ENCODE data around the gene LRRK2. TPM values are rescaled to one million over a fixed set of nuclear protein-coding genes. Genes with fewer than 3 reads are reported as not detected.
"Not testable (repeated sequence)": the region's sequence is repeated elsewhere in the genome, so short reads cannot be mapped to it uniquely, and the experiment has no call there.

Gene LRRK2
- total and polyA plus RNA-seq, 4 donors = 7.0 to 42.0 (median 21.1) TPM

GRCh38 chr12:40207551-40207950 is 17.2 kb upstream of the LRRK2 start:
- ATAC-seq (ENCODE audit: low FRiP score) (no peak), DNase-seq (no peak)
- no peaks in the 10 kb centered on the region for H3K27me3 ChIP-seq (ENCODE audit: control insufficient read depth in 1 of 2, insufficient read depth in 2 of 2, low read length in 1 of 2)
- no peaks in the 10 kb centered on the region for H3K4me1 ChIP-seq (ENCODE audit: control insufficient read depth in 1 of 2, insufficient read depth in 2 of 2, low read length in 2 of 2)
- intact Hi-C loops (cut with DNase I) = no loop called here
- H3K4me3 ChIP-seq (ENCODE audit: low read length in 2 of 2) = no peak overlapping the region
- H3K27ac ChIP-seq (ENCODE audit: low read depth in 1 of 2, low read length in 2 of 2) = no peak overlapping the region
- no peaks in the 10 kb centered on the region for H3K36me3 ChIP-seq (ENCODE audit: control insufficient read depth in 1 of 2, insufficient read depth in 2 of 2, low read length in 1 of 2)
- H3K9me3 ChIP-seq (ENCODE audit: control insufficient read depth, low read length) = no peaks in the 10 kb centered on the region
- 93 to 100% methylated on average over 2 of the region's 2 CpGs for WGBS, 2 donors

GRCh38 chr12:40208707-40209446 is 15.9 kb upstream of the LRRK2 start:
- H3K27ac ChIP-seq (ENCODE audit: low read depth in 1 of 2, low read length in 2 of 2) = no peak overlapping the region
- intact Hi-C loops (cut with DNase I) = no loop called here

DNA sequence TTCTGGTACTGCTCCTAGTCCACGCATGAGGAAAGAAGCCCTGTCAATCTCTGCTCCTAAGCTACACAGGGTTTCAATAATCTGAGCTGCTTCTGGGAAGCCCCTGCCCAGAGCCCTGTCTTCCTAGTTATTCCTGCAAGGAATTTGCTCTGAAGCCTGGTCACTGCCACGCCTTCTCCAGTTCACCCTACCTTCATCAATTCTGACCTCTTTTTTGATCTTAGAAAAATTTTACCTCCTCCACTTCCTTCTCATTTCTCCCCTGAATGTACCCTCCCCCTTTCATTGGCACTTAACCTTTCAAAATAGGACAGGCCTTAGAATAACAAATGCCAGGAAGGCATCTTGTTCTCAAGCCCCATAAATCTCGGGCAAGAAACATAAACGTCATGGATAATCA is 14.9 kb upstream of the LRRK2 start:
- Histone ChIP-seq H3K4me3 (ENCODE audit: low read length in 2 of 2) (no peak overlapping the region), H3K27me3 (ENCODE audit: control insufficient read depth in 1 of 2, insufficient read depth in 2 of 2, low read length in 1 of 2) (no peaks in the 10 kb centered on the region), H3K9me3 (ENCODE audit: control insufficient read depth, low read length) (no peaks in the 10 kb centered on the region), H3K4me1 (ENCODE audit: control insufficient read depth in 1 of 2, insufficient read depth in 2 of 2, low read length in 2 of 2) (no peaks in the 10 kb centered on the region), H3K36me3 (ENCODE audit: control insufficient read depth in 1 of 2, insufficient read depth in 2 of 2, low read length in 1 of 2) (no peaks in the 10 kb centered on the region), H3K27ac (ENCODE audit: low read depth in 1 of 2, low read length in 2 of 2) (no peak overlapping the region)
- ATAC-seq (ENCODE audit: low FRiP score) (no peak), DNase-seq (no peak)
- intact Hi-C loops (cut with DNase I) = no loop called here
- 53 to 63% methylated on average over 4 of the region's 4 CpGs for WGBS, 2 donors

More at GRCh38 chr12:40208707-40209446, 15.9 kb upstream of the LRRK2 start:
- Histone ChIP-seq H3K27me3 (ENCODE audit: control insufficient read depth in 1 of 2, insufficient read depth in 2 of 2, low read length in 1 of 2) (no peaks in the 10 kb centered on the region), H3K4me3 (ENCODE audit: low read length in 2 of 2) (no peak overlapping the region), H3K4me1 (ENCODE audit: control insufficient read depth in 1 of 2, insufficient read depth in 2 of 2, low read length in 2 of 2) (no peaks in the 10 kb centered on the region), H3K36me3 (ENCODE audit: control insufficient read depth in 1 of 2, insufficient read depth in 2 of 2, low read length in 1 of 2) (no peaks in the 10 kb centered on the region), H3K9me3 (ENCODE audit: control insufficient read depth, low read length) (no peaks in the 10 kb centered on the region)
- no peak for ATAC-seq (ENCODE audit: low FRiP score)
- DNase-seq = peak in 1 of 2 donors; percentile 59
- 42 to 51% methylated on average over 4 of the region's 4 CpGs for WGBS, 2 donors

DNA sequence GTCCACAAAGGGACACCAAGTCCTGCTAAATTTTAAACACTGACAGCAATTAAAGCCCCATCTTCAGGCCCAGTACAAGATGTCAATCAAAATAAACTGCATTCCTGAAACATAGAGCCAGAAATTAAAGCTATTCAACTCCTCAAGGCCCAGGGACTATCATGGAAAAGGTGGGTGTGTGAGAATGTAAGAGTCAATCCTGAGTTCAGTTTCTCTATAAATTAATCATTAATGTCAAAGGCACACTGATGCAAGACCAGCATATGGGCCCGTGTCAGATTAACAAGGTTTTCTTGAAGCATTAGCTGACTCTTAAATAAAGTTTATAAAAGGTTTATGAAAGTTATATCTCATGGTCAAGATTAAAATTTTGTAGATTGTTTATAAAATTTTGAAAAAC is 13.6 kb upstream of the LRRK2 start:
- ATAC-seq (ENCODE audit: low FRiP score); intact Hi-C loops (cut with DNase I): not testable (repeated sequence)
- WGBS, 2 donors = 82 to 89% methylated on average over 1 of the region's 1 CpG

GRCh38 chr12:40212566-40212965 is 12.2 kb upstream of the LRRK2 start:
- intact Hi-C loops (cut with DNase I) = no loop called here
- Histone ChIP-seq H3K36me3 (ENCODE audit: control insufficient read depth in 1 of 2, insufficient read depth in 2 of 2, low read length in 1 of 2) (no peaks in the 10 kb centered on the region), H3K27me3 (ENCODE audit: control insufficient read depth in 1 of 2, insufficient read depth in 2 of 2, low read length in 1 of 2) (no peaks in the 10 kb centered on the region), H3K4me1 (ENCODE audit: control insufficient read depth in 1 of 2, insufficient read depth in 2 of 2, low read length in 2 of 2) (peaks cover 0 to 1% of the 10 kb centered on the region in 2 donors), H3K27ac (ENCODE audit: low read depth in 1 of 2, low read length in 2 of 2) (no peak overlapping the region), H3K9me3 (ENCODE audit: control insufficient read depth, low read length) (no peaks in the 10 kb centered on the region), H3K4me3 (ENCODE audit: low read length in 2 of 2) (no peak overlapping the region)
- WGBS, 2 donors = 78 to 88% methylated on average over 2 of the region's 2 CpGs
- ATAC-seq (ENCODE audit: low FRiP score) = no peak
- DNase-seq = no peak

More for the DNA sequence above, 13.6 kb upstream of the LRRK2 start:
- not testable (repeated sequence) for H3K27ac ChIP-seq (ENCODE audit: low read depth in 1 of 2, low read length in 2 of 2); H3K9me3 ChIP-seq (ENCODE audit: control insufficient read depth, low read length); H3K36me3 ChIP-seq (ENCODE audit: control insufficient read depth in 1 of 2, insufficient read depth in 2 of 2, low read length in 1 of 2); DNase-seq; H3K4me3 ChIP-seq (ENCODE audit: low read length in 2 of 2); H3K4me1 ChIP-seq (ENCODE audit: control insufficient read depth in 1 of 2, insufficient read depth in 2 of 2, low read length in 2 of 2); H3K27me3 ChIP-seq (ENCODE audit: control insufficient read depth in 1 of 2, insufficient read depth in 2 of 2, low read length in 1 of 2)

DNA sequence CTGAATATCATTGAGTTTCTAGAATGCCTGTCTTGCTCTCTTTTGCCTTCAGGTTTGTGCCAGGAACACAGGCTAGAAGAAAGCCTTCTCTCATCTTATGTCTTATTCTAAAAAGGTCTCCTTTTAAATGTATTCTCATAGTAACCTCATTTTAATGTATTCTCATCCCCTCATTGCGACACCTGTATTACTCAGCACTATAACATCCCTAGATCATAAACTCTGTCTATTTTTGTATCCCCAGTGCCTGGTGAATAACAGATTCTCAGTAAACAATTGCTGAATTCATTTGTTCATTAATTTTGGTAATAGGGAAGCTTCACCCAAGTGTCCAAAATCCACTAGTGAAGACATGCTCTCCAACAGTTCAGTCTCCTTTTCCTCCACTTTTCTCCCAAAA is 8.8 kb upstream of the LRRK2 start:
- ATAC-seq (ENCODE audit: low FRiP score) (no peak), DNase-seq (no peak)
- Histone ChIP-seq H3K36me3 (ENCODE audit: control insufficient read depth in 1 of 2, insufficient read depth in 2 of 2, low read length in 1 of 2) (no peaks in the 10 kb centered on the region), H3K27me3 (ENCODE audit: control insufficient read depth in 1 of 2, insufficient read depth in 2 of 2, low read length in 1 of 2) (no peaks in the 10 kb centered on the region), H3K27ac (ENCODE audit: low read depth in 1 of 2, low read length in 2 of 2) (no peak overlapping the region), H3K4me3 (ENCODE audit: low read length in 2 of 2) (no peak overlapping the region), H3K4me1 (ENCODE audit: control insufficient read depth in 1 of 2, insufficient read depth in 2 of 2, low read length in 2 of 2) (peaks cover 0 to 1% of the 10 kb centered on the region in 2 donors), H3K9me3 (ENCODE audit: control insufficient read depth, low read length) (no peaks in the 10 kb centered on the region)
- intact Hi-C loops (cut with DNase I) = no loop called here
- WGBS, 2 donors = 96 to 100% methylated on average over 1 of the region's 1 CpG

GRCh38 chr12:40216516-40217288 is 8.1 kb upstream of the LRRK2 start:
- intact Hi-C loops (cut with DNase I) = no loop called here
- H3K9me3 ChIP-seq (ENCODE audit: control insufficient read depth, low read length) = no peaks in the 10 kb centered on the region
- no peak overlapping the region for H3K27ac ChIP-seq (ENCODE audit: low read depth in 1 of 2, low read length in 2 of 2)
- ATAC-seq (ENCODE audit: low FRiP score) (no peak), DNase-seq (no peak)
- H3K36me3 ChIP-seq (ENCODE audit: control insufficient read depth in 1 of 2, insufficient read depth in 2 of 2, low read length in 1 of 2) = no peaks in the 10 kb centered on the region
- no peak overlapping the region for H3K4me3 ChIP-seq (ENCODE audit: low read length in 2 of 2)
- H3K4me1 ChIP-seq (ENCODE audit: control insufficient read depth in 1 of 2, insufficient read depth in 2 of 2, low read length in 2 of 2) = peaks cover 0 to 1% of the 10 kb centered on the region in 2 donors
- no peaks in the 10 kb centered on the region for H3K27me3 ChIP-seq (ENCODE audit: control insufficient read depth in 1 of 2, insufficient read depth in 2 of 2, low read length in 1 of 2)

- Histone ChIP-seq H3K27me3 (ENCODE audit: control insufficient read depth in 1 of 2, insufficient read depth in 2 of 2, low read length in 1 of 2) (no peaks in the 10 kb centered on the region), H3K27ac (ENCODE audit: low read depth in 1 of 2, low read length in 2 of 2) (no peak overlapping the region), H3K4me3 (ENCODE audit: low read length in 2 of 2) (no peak overlapping the region), H3K4me1 (ENCODE audit: control insufficient read depth in 1 of 2, insufficient read depth in 2 of 2, low read length in 2 of 2) (peaks cover 0 to 1% of the 10 kb centered on the region in 2 donors), H3K9me3 (ENCODE audit: control insufficient read depth, low read length) (no peaks in the 10 kb centered on the region), H3K36me3 (ENCODE audit: control insufficient read depth in 1 of 2, insufficient read depth in 2 of 2, low read length in 1 of 2) (no peaks in the 10 kb centered on the region)
- ATAC-seq (ENCODE audit: low FRiP score) = no peak
- intact Hi-C loops (cut with DNase I) = no loop called here
- no peak for DNase-seq
These were observed 5.0 kb upstream of the LRRK2 start for GRCh38 chr12:40219760-40220159.

GRCh38 chr12:40222247-40222646 is 2.5 kb upstream of the LRRK2 start:
- no peaks in the 10 kb centered on the region for H3K27me3 ChIP-seq (ENCODE audit: control insufficient read depth in 1 of 2, insufficient read depth in 2 of 2, low read length in 1 of 2)
- H3K36me3 ChIP-seq (ENCODE audit: control insufficient read depth in 1 of 2, insufficient read depth in 2 of 2, low read length in 1 of 2) = no peaks in the 10 kb centered on the region
- no peak for ATAC-seq (ENCODE audit: low FRiP score)
- DNase-seq = no peak
- no peaks in the 10 kb centered on the region for H3K9me3 ChIP-seq (ENCODE audit: control insufficient read depth, low read length)
- H3K4me3 ChIP-seq (ENCODE audit: low read length in 2 of 2) = no peak overlapping the region
- intact Hi-C loops (cut with DNase I) = no loop called here
- no peaks in the 10 kb centered on the region for H3K4me1 ChIP-seq (ENCODE audit: control insufficient read depth in 1 of 2, insufficient read depth in 2 of 2, low read length in 2 of 2)
- no peak overlapping the region for H3K27ac ChIP-seq (ENCODE audit: low read depth in 1 of 2, low read length in 2 of 2)
- WGBS, 2 donors = 96 to 98% methylated on average over 2 of the region's 2 CpGs
